Ureter (tissue), 1 donor: ENCODE results near the gene XPA. TPM values are rescaled to one million over a fixed set of nuclear protein-coding genes. Genes with fewer than 3 reads are reported as not detected.

Experiments
- DNase-seq: peaks from one replicate; pipeline ENCODE4 v3.0.0-alpha.2; 2020; ENCODE audit warnings: low spot score
- total RNA-seq: library from RNA; stranded (reverse); gene quantifications from one replicate; pipeline ENCODE4 v1.2.4, GENCODE V29; 2023
- donor health status: DM: yes; HTN: yes; CAD: no.

The XPA gene
- total RNA-seq, 1 donor from 2014 or later, result 21.7 TPM

DNA sequence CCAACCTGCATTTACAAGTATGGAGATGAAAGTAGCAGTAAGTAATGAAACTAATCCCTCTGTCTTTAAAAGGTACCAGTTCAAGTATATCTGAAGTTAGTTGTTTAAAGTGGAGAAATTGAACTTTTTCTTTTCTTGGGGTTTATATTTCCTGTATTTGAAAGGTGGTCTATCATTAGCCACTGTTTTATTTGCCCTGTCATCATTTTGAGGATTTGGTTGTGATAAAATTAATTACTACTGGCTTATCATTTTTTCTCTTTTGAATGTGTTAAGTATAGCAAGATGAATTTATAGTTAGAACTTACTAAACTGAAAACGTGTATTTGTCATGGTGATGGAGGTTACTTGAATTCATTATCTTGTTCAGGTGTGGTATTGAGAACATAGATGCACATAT, 38.4 kb downstream of the XPA start:
- no peak for DNase-seq

DNA sequence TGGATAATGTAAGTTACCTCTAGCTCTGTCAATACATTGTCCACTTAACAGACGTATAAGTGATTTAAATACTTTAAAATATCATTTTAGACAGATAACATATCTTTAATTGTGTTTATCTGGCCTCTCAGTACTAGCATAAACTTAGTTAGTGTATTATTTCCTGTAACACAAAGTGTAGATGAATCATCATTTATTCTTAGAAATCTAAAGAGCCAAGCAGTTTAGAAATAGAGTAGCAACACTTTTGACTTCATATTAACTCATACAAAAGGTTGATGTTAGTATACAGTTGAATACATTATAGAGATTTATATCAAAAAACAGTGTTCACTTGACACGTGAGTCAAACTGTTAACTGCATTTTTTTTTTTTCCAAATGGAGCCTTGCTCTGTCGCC, 45.5 kb downstream of the XPA start:
- DNase-seq, result no peak

DNA sequence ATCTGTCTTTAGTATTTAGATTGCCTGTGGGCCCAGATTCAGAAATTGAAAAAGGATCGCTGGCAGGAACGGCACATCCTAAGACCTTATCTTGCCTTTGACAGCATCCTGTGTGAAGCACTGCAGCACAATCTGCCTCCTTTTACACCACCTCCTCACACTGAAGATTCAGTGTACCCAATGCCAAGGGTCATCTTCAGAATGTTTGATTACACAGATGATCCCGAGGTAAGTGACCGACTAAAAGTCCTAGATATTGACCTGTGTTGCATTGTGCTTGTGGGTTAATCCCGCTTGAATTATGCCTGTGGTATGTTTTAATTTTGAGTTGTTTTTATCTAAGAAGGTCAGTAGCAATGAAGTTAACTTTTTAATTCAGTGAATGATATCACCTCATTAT, 49.1 kb downstream of the XPA start:
- DNase-seq, result no peak

DNA sequence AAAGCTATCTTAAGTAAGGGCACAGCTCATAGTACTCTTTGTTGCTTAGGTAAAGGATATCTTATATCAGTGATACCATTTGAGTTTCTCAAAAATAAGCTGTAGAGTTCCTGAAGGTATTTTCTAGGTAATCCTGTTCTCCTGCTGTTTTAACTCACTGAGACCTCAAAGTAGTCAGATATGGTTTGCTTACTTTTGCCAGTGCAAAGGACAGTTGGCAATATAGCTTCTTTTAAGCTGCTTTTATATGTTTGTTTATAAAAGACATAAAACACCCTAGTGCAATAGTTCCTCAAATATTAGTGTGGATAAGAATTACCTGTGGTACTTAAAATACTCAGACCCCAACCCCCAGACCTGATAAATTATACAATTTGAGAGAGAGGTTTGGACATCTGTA, 51.4 kb downstream of the XPA start:
- no peak for DNase-seq

DNA sequence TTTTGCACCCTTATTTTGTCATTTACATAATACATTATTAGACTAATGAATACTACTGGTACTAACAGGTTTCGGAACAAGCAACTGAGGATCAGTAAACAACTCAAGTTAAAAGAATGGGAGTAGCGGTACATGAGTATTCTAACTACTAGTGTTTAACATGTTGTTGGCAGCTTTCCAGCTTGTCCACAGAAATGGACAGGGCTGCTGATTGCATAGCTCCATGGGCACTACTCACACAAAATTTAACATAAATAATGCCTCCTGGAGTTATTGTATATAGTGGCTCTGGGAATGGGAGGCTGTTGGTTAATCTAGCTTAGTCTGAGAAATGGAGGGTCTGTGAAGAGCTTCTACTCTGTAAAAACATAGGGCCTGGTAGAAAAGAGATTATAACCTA, 56.8 kb downstream of the XPA start:
- DNase-seq, result no peak

DNA sequence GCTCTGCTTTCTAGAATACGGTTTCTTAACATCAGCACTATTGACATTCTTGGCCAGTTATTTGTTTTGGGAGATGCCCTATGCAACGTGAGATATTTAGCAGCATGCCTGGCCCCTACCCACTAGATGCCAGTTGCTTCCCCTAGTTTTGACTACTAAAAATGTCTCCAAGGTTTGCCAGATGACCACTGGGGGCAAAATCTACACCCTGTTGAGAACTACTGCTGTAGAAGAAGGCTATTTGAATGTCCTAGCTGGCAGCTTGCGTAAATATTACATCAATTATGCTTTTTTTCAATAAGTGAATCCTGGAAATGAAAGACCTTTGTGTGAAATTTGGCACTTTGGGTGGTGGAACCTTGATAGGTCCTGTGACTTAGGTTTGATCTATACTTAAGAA, 58.5 kb downstream of the XPA start:
- no peak for DNase-seq

DNA sequence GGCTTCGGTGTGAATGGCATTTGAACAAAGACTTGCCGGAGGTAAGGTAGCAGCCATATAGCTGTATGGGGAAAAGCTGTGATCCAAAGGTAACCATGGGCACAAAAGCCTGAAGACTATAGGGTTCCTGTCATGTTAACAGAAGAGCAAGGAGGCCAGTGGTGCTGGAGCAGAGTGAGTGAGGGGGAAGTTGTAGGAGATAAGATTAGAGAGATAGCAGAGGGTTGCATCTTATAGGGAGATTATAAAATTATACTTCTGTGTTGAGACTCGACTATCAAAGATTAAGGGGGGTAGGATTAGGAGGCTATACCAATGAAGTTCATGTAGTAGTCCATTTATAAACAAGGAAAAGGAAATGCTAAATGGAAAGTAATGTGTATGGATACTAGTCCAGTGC, 60.2 kb downstream of the XPA start:
- no peak for DNase-seq

DNA sequence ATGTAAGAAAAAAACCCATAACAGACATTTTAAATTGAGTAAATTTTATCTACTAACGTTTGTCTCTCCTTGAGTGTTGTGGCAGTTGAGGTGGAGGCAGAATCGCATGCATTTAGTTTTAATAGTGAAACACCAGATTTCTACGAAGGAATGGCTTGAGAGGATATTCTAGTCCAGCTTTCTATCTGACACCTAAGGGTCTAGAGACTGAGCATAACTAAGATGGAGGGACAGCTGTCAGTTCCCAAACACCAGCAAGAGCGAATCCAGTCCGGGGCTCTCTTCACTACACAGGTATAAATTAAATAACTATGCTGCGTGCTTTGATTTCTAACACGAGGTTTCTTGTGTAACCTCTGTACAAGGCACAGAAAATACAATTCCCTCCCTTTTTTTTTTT, 62.1 kb downstream of the XPA start:
- DNase-seq, result no peak

DNA sequence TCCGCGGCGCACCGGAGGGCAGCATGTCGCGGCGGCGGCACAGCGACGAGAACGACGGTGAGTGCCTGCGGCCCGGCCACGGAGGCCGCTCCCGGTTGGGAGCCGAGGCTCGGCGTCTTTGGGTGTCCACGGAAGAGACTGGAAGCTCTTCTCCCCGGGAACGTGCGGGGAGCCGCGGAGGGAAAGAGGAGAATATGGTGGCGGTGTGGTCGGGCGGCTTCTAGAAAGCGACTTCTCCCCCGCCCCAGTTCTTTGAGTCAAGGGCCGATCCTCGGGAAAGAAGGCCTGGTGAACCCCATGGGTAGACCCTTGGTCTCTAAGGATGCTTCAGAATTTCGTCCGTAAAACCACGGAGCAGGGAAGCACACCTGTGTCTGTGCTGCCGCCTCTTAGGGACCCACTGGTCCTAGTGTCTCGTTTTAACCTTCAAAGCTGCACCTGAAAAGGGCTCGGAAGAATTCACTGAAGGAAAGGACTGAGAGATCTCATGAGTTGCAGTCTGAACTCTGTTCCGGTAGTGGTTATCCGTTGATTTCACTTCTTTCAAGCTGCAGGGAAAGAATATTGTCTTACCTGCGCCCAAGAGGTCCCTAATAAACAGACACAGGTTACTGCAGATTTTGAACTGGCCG, 63.2 kb downstream of the XPA start:
- no peak for DNase-seq

DNA sequence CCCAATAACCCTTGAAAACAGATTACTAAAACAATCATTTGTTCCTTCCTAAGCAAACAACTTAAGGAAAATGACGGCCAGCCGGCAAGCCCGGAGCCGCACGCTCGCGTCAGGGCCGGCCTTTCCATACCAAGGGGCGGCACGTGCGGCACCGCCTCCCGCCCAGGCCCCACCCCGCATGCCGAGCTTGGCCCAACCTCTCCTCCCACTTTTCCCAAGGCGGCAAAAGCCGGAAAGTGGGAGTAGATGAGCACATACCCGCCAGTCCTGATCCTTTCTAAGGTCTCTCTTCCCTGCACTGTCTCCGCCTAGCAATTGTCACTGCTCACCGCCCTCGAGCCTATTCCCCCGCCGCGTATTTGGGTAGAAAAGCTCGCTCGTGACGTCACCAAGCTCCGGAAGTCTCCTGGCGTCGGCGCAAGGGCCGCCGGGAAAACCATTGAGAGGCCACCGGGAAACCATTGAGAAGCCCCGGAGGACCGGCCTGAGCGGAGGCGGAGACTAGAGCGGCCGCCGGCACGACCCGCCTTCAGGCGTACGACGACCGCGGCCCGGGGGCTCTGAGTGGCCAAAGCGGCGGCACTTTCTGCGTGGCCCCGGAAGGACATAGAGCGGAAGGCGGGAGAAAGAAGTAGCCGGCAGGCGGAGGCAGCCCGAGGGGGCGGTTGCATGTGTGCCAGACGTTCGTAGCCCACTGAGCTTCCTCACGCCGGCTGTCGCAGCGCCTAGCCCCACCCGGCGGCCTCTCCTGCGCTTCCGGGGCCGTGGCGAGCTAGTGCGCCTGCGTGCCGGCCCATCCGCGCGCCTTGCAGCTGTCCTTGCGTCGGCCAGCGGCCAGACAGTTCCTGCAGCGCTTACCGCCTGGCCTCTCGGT, 63.9 kb downstream of the XPA start, which contains the start of the genes NCBP1 and TSTD2:
TSS of gene NCBP1 (plus strand) at position 837 of the 874 bp plus-strand sequence. CDS start 61 bp downstream, outside the sequence.
TSS of gene TSTD2 (minus strand) at position 384 of the 874 bp plus-strand sequence. CDS start 5,806 bp downstream, outside the sequence.
- peak; percentile 98 for DNase-seq

DNA sequence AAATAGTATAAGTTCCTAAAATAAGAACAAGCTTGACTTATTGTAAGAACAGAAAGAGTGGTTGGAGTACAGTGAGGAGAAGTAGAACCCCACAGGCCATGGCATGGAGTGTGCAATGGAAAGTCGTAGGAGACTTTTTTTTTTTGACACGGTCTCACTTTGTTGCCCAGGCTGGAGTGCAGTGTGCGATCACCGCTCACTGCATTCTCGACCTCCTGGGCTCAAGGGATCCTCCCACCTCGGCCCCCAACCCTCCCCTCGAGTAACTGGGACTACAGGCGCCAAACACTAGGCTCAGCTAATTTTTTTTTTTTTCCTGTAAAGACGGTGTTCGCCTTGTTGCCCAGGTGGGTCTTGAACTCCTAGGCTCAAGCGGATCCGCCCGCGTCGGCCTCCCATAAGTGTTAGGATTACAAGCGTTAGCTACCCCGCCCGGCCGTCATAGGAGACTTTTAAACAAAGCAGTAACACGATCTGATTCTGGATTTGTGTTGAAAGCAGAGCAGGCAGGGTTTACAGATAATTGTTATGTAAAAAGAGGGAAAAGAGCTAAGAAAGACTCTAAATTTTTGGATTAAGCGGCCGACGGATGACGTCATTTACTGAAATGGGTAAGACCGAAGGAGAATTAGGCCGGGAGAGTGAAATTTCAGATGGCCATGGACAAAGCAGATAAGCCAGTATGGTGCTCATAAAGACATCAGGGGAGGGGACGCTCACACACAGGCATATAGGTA, 64.7 kb downstream of the XPA start:
- DNase-seq, result no peak

DNA sequence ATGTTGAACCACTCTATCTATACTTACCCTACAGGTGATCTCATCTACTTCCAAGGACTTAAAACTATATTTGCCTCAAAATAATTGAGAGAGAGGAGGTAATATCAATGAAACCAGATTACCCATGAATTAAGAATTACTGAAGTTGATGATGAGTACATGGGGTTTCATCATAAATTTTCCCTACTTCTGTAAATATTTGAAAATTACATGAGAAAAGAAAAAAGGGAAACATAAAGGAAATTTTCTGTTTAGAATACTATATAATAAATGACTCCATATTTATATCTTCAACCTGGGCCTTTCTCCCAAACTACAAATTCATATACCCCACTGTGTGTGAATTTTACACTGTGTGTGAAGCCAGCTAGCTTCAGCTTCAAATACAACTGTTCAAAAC, 66.5 kb downstream of the XPA start:
- DNase-seq, result no peak

DNA sequence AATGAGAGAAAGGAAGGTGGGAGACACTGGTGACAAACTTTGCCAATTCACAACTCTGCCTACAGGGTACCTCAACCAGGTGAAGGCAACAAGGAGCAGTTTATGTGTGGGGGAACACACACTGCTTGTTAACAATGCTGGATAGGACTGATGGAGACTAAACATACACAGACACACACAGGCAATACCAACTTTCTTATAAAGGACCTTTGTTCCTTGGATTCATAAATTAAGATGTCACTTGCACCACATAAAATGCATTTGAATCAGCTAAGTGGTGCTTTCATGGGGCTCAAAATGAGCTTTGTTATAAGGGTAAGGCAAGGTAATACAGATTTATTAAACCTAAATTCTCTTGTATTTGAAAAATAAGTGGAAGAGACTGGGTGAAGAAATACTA, 68.0 kb downstream of the XPA start:
- DNase-seq, result no peak

DNA sequence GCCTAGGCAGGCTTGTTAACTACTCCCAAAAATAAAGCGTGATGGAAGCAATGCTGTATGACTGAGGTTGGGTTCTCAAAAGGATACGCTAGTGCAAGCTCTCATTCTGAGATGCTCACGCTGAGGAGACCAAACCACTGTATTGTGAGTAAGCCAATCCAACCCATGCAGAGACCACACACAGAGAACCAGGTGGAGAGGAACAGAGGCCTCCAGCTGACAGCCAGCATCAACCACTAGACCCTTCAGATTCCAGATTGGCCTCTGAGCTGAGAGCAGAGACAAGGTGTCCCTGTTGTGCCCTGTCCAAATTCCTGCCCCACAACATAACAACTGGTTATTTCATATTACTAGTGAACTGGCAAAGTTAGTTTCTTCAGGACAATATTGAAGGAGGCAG, 68.5 kb downstream of the XPA start:
- DNase-seq, result no peak

DNA sequence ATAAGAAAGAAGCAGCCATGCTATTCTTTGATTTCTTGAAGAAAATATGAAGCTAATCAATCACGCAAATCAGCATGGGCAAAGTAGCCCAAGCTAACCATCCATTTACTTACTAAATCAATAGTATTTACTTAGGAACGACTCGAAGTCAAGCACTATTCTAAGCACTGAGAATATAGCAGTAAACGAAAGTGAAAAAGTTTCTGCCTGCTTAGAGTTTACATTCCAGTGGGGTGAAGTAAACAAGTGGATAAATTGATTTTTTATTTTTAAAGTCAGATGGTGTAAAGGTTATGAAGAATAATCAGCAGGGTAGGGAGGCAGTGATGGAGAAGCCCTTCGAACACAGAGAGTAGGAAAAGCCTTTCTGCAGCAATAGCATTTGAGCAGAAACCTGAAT, 69.5 kb downstream of the XPA start:
- DNase-seq, result no peak

DNA sequence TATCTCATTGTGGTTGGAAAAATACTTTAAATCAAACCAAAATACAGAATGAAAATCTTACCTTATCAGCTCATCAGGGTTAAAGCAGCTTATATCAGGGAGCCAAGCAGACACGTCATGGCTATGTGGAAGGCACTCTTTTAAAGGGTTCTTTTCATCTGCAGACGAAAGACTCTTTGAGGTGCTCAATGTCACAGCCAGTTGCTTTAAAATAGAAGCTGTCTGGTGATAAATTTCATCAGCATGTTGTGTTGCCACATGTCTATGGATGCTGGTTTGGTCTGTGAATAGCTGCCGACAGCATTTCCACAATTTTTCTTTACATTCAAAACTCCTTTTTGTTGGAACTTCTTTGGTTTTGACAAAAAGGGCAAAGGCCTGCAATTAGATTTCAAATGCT, 71.5 kb downstream of the XPA start:
- DNase-seq, result no peak

Other genes with a start within 250 kb of the XPA start
- gene TMOD1, start 195.7 kb downstream of the XPA start, total RNA-seq, result 29.3 TPM
- 36.1 TPM for gene TSTD2, start 64.0 kb downstream of the XPA start, total RNA-seq
- 39.8 TPM for gene NCBP1, start 63.5 kb downstream of the XPA start, total RNA-seq
- gene FOXE1, start 155.9 kb upstream of the XPA start, total RNA-seq, result 0.42 TPM
- gene TRMO, start 225.2 kb upstream of the XPA start, total RNA-seq, result 16.2 TPM
- gene HEMGN, start 240.8 kb upstream of the XPA start, total RNA-seq, result not detected